Activated naive CD4-positive, alpha-beta T cell treated with anti-CD3 and anti-CD28 coated beads for 36 hours (primary cell): Measurements from ENCODE around the gene CRYBA4. TPM values are rescaled to one million over a fixed set of nuclear protein-coding genes. Genes with fewer than 3 reads are reported as not detected.

Source experiments
- CTCF ChIA-PET: fragments of 350-600 bp; sonication (Branson Sonifier 250); formaldehyde crosslinking; loops from one replicate; lab custom pipeline; 2021; ENCODE audit warnings: antibody characterized with exemption; lab: Charles Lee
- DNase-seq: peaks from one replicate; pipeline ENCODE4 v3.0.0-alpha.2; 2020
- H3K27ac Mint-ChIP-seq: one replicate; pipeline ENCODE4 v1.8.0; 2021; ENCODE audit warnings: mild to moderate bottlenecking, mixed read lengths
- H3K27me3 Mint-ChIP-seq: one replicate; pipeline ENCODE4 v1.8.0; 2021; ENCODE audit warnings: low read depth, mixed read lengths
- H3K36me3 Mint-ChIP-seq: one replicate; pipeline ENCODE4 v1.8.0; 2021; ENCODE audit warnings: low read depth, mixed read lengths
- H3K4me1 Mint-ChIP-seq: one replicate; pipeline ENCODE4 v1.8.0; 2021; ENCODE audit warnings: low read depth, mixed read lengths
- H3K4me3 Mint-ChIP-seq: one replicate; pipeline ENCODE4 v1.8.0; 2021; ENCODE audit warnings: mild to moderate bottlenecking, moderate library complexity, mixed read lengths
- H3K9me3 Mint-ChIP-seq: one replicate; pipeline ENCODE4 v1.8.0; 2021; ENCODE audit warnings: mixed read lengths
- intact Hi-C: fragments of 100-400 bp; cut with micrococcal nuclease; formaldehyde crosslinking; loops from one replicate; pipeline ENCODE4 v1.15.1; 2023
- total RNA-seq, 2 experiments: library from RNA; stranded (reverse); gene quantifications; one replicate each; pipeline ENCODE4 v1.2.3, GENCODE V29; 2021

The CRYBA4 gene
- total RNA-seq, 2 experiments from 2014 or later: not detected

- no peaks in the 10 kb centered on the region for H3K36me3 Mint-ChIP-seq
- H3K4me1 Mint-ChIP-seq: no peaks in the 10 kb centered on the region
- no peak overlapping the region for H3K4me3 Mint-ChIP-seq
- no peaks in the 10 kb centered on the region for H3K27me3 Mint-ChIP-seq
- no peaks in the 10 kb centered on the region for H3K9me3 Mint-ChIP-seq
- DNase-seq: no peak
- intact Hi-C loops: no loop called here
- CTCF ChIA-PET: interaction anchor here (0.6 to 1.4 kb wide), 2 partner anchors 27 to 393 kb away, joined by 3 to 4 read pairs; no protein-coding TSS in a partner anchor
- H3K27ac Mint-ChIP-seq: no peak overlapping the region
Observed at GRCh38 chr22:26616650-26617049, 5.1 kb upstream of the CRYBA4 start.

GRCh38 chr22:26617271-26618199, 4.2 kb upstream of the CRYBA4 start, which contains the start of gene CRYBB1:
Gene CRYBB1 (minus strand): TSS chr22:26618027. CDS start chr22:26616319, 1,708 bp downstream.
- no peak for DNase-seq
- H3K27me3 Mint-ChIP-seq: no peaks in the 10 kb centered on the region
- H3K4me1 Mint-ChIP-seq: no peaks in the 10 kb centered on the region
- intact Hi-C loops: no loop called here
- no peak within 1 kb of the TSS for H3K27ac Mint-ChIP-seq
- H3K36me3 Mint-ChIP-seq: no peaks in the 10 kb centered on the region
- no peak within 1 kb of the TSS for H3K4me3 Mint-ChIP-seq
- CTCF ChIA-PET: interaction anchor here (1.4 kb wide), 1 partner anchor 26 kb away, joined by 4 read pairs; no protein-coding TSS in a partner anchor
- H3K9me3 Mint-ChIP-seq: no peaks in the 10 kb centered on the region

GRCh38 chr22:26618455-26618854, 3.3 kb upstream of the CRYBA4 start:
- intact Hi-C loops: no loop called here
- no peaks in the 10 kb centered on the region for H3K36me3 Mint-ChIP-seq
- H3K27me3 Mint-ChIP-seq: no peaks in the 10 kb centered on the region

GRCh38 chr22:26619510-26619909, 2.3 kb upstream of the CRYBA4 start:
- Mint-ChIP-seq H3K36me3 (no peaks in the 10 kb centered on the region), H3K4me1 (no peaks in the 10 kb centered on the region), H3K9me3 (no peaks in the 10 kb centered on the region), H3K4me3 (no peak overlapping the region), H3K27me3 (no peaks in the 10 kb centered on the region), H3K27ac (no peak overlapping the region)
- CTCF ChIA-PET: no interaction called here
- DNase-seq: no peak
- intact Hi-C loops: no loop called here

More at GRCh38 chr22:26618455-26618854, 3.3 kb upstream of the CRYBA4 start:
- H3K4me1 Mint-ChIP-seq: no peaks in the 10 kb centered on the region
- H3K9me3 Mint-ChIP-seq: no peaks in the 10 kb centered on the region
- no peak overlapping the region for H3K27ac Mint-ChIP-seq
- no peak for DNase-seq
- H3K4me3 Mint-ChIP-seq: no peak overlapping the region
- CTCF ChIA-PET: no interaction called here

GRCh38 chr22:26620197-26620596, 1.6 kb upstream of the CRYBA4 start:
- no peaks in the 10 kb centered on the region for H3K4me1 Mint-ChIP-seq
- no peak for DNase-seq
- H3K27ac Mint-ChIP-seq: no peak overlapping the region
- intact Hi-C loops: no loop called here
- no peaks in the 10 kb centered on the region for H3K9me3 Mint-ChIP-seq
- CTCF ChIA-PET: no interaction called here
- no peaks in the 10 kb centered on the region for H3K27me3 Mint-ChIP-seq
- H3K36me3 Mint-ChIP-seq: no peaks in the 10 kb centered on the region
- no peak overlapping the region for H3K4me3 Mint-ChIP-seq

GRCh38 chr22:26623984-26624383, 2.2 kb downstream of the CRYBA4 start:
- Mint-ChIP-seq H3K9me3 (no peaks in the 10 kb centered on the region), H3K4me1 (peaks cover 3% of the 10 kb centered on the region), H3K27ac (no peak overlapping the region), H3K27me3 (no peaks in the 10 kb centered on the region), H3K36me3 (no peaks in the 10 kb centered on the region), H3K4me3 (no peak overlapping the region)
- CTCF ChIA-PET: interaction anchor here (0.6 to 1.4 kb wide), 4 partner anchors 18 to 200 kb away, joined by 3 to 5 read pairs (median 4); no protein-coding TSS in a partner anchor
- intact Hi-C loops: no loop called here
- DNase-seq: no peak

GRCh38 chr22:26624803-26625202, 3.0 kb downstream of the CRYBA4 start:
- Mint-ChIP-seq H3K27ac (no peak overlapping the region), H3K9me3 (no peaks in the 10 kb centered on the region), H3K36me3 (no peaks in the 10 kb centered on the region), H3K4me3 (no peak overlapping the region), H3K4me1 (peaks cover 3% of the 10 kb centered on the region), H3K27me3 (no peaks in the 10 kb centered on the region)
- intact Hi-C loops: no loop called here
- CTCF ChIA-PET: interaction anchor here (0.6 to 1.4 kb wide), 2 partner anchors 45 to 199 kb away, joined by 3 to 4 read pairs; no protein-coding TSS in a partner anchor
- DNase-seq: no peak

GRCh38 chr22:26629988-26630761, 8.4 kb downstream of the CRYBA4 start:
- H3K4me3 Mint-ChIP-seq: no peak overlapping the region
- no peaks in the 10 kb centered on the region for H3K36me3 Mint-ChIP-seq
- H3K27me3 Mint-ChIP-seq: no peaks in the 10 kb centered on the region
- H3K9me3 Mint-ChIP-seq: peaks cover 3% of the 10 kb centered on the region
- H3K4me1 Mint-ChIP-seq: peaks cover 3% of the 10 kb centered on the region
- no peak overlapping the region for H3K27ac Mint-ChIP-seq
- DNase-seq: no peak
- CTCF ChIA-PET: no interaction called here
- intact Hi-C loops: no loop called here

GRCh38 chr22:26631282-26631681, 9.5 kb downstream of the CRYBA4 start:
- Mint-ChIP-seq H3K27me3 (no peaks in the 10 kb centered on the region), H3K27ac (no peak overlapping the region), H3K4me1 (peaks cover 3% of the 10 kb centered on the region), H3K9me3 (peaks cover 3% of the 10 kb centered on the region), H3K4me3 (no peak overlapping the region), H3K36me3 (no peaks in the 10 kb centered on the region)
- no peak for DNase-seq
- CTCF ChIA-PET: no interaction called here
- intact Hi-C loops: no loop called here

GRCh38 chr22:26632422-26633155, 10.8 kb downstream of the CRYBA4 start:
- Mint-ChIP-seq H3K4me3 (no peak overlapping the region), H3K4me1 (peaks cover under 1% of the 10 kb centered on the region), H3K36me3 (no peaks in the 10 kb centered on the region), H3K9me3 (peaks cover 3% of the 10 kb centered on the region), H3K27ac (no peak overlapping the region), H3K27me3 (no peaks in the 10 kb centered on the region)
- no peak for DNase-seq
- intact Hi-C loops: no loop called here
- CTCF ChIA-PET: no interaction called here

GRCh38 chr22:26634189-26634588, 12.4 kb downstream of the CRYBA4 start:
- CTCF ChIA-PET: no interaction called here
- DNase-seq: no peak
- Mint-ChIP-seq H3K27me3 (peaks cover 3% of the 10 kb centered on the region), H3K36me3 (no peaks in the 10 kb centered on the region), H3K4me3 (no peak overlapping the region), H3K9me3 (peaks cover 3% of the 10 kb centered on the region), H3K4me1 (no peaks in the 10 kb centered on the region), H3K27ac (no peak overlapping the region)
- intact Hi-C loops: no loop called here

GRCh38 chr22:26635117-26635516, 13.4 kb downstream of the CRYBA4 start:
- Mint-ChIP-seq H3K4me1 (peaks cover 4% of the 10 kb centered on the region), H3K27me3 (peaks cover 3% of the 10 kb centered on the region), H3K4me3 (no peak overlapping the region), H3K27ac (no peak overlapping the region), H3K36me3 (no peaks in the 10 kb centered on the region), H3K9me3 (peaks cover 3% of the 10 kb centered on the region)
- CTCF ChIA-PET: no interaction called here
- DNase-seq: no peak
- intact Hi-C loops: no loop called here
